Thoracic aorta (tissue), 2 donors: ENCODE results near the gene APAF1. TPM values are rescaled to one million over a fixed set of nuclear protein-coding genes. Genes with fewer than 3 reads are reported as not detected.

Source experiments
- ATAC-seq: fragments of 150-250 bp; one replicate; pipeline ENCODE4 v1.8.0; 2017; ENCODE audit warnings: low read depth; ENCODE audit not compliant: insufficient number of reproducible peaks, low FRiP score
- DNase-seq: peaks from one replicate; pipeline ENCODE4 v3.0.0-alpha.2; 2020; ENCODE audit warnings: low spot score
- H3K27ac ChIP-seq, 2 donors: fragments of 200-600 bp; sonication (generic); 1 replicate in 1 of 2; 2 replicates in 1 of 2; pipeline ENCODE4 v1.5.1; 2016; ENCODE audit warnings: mild to moderate bottlenecking in 2 of 2, moderate library complexity in 2 of 2
- H3K27me3 ChIP-seq: fragments of 200-600 bp; sonication (generic); replicated peaks from 2 replicates; pipeline ENCODE4 v1.6.0; 2016; ENCODE audit warnings: mild to moderate bottlenecking; ENCODE audit not compliant: insufficient read depth
- H3K36me3 ChIP-seq: fragments of 200-600 bp; sonication (generic); one replicate; pipeline ENCODE4 v1.5.1; 2016
- H3K4me1 ChIP-seq, 2 donors: fragments of 200-600 bp; sonication (generic); 1 replicate in 1 of 2; 2 replicates in 1 of 2; pipeline versions ENCODE4 v1.5.1 to v1.6.0; 2016; ENCODE audit warnings: low read depth in 2 of 2, mild to moderate bottlenecking in 1 of 2; ENCODE audit not compliant: control insufficient read depth in 1 of 2
- H3K4me3 ChIP-seq: fragments of 200-600 bp; sonication (generic); 2 replicates; pipeline ENCODE4 v1.5.1; 2016; ENCODE audit warnings: mild to moderate bottlenecking
- H3K9me3 ChIP-seq: fragments of 200-600 bp; sonication (generic); 2 replicates; pipeline ENCODE4 v1.5.1; 2016
- total RNA-seq, 2 donors: library from RNA; depleted of rRNA; stranded (reverse); fragments of >200 nt; gene quantifications; one replicate each; pipeline versions ENCODE4 v1.1.0 to v1.2.3, GENCODE V29; 2016
- TF ChIP-seq, protein P1 (sequence below): fragments of 200-600 bp; sonication (generic); IDR thresholded peaks from one replicate; pipeline ENCODE4 v1.5.1; 2019; ENCODE audit warnings: antibody characterized with exemption

APAF1 gene
- total RNA-seq, 2 donors from 2014 or later, result 16.0 to 19.8 TPM

DNA sequence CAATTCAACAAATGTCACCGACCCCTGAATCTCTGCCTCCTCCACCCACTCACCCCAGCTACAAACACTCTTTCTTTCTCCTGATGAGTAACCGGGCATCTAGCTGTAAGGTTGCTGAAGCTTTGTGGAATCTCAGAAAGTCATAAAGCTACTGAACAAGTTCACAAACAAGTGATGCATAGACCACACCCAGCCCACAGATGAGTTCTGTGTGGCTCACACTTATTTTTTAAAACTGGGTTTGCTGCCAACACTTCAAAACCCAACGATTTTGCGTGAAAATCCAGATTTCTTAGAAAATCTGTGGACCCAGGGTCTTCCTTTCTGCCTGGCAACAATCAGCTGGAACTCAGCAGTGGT lies 96.1 kb downstream of the APAF1 start:
- Histone ChIP-seq H3K4me1 (peaks cover 0 to 4% of the 10 kb centered on the region in 2 donors), H3K27me3 (no peaks in the 10 kb centered on the region), H3K27ac (no peak overlapping the region), H3K4me3 (no peak overlapping the region), H3K9me3 (no peaks in the 10 kb centered on the region), H3K36me3 (no peaks in the 10 kb centered on the region)
- ATAC-seq (no peak), DNase-seq (no peak)
- TF ChIP-seq, protein P1, sequence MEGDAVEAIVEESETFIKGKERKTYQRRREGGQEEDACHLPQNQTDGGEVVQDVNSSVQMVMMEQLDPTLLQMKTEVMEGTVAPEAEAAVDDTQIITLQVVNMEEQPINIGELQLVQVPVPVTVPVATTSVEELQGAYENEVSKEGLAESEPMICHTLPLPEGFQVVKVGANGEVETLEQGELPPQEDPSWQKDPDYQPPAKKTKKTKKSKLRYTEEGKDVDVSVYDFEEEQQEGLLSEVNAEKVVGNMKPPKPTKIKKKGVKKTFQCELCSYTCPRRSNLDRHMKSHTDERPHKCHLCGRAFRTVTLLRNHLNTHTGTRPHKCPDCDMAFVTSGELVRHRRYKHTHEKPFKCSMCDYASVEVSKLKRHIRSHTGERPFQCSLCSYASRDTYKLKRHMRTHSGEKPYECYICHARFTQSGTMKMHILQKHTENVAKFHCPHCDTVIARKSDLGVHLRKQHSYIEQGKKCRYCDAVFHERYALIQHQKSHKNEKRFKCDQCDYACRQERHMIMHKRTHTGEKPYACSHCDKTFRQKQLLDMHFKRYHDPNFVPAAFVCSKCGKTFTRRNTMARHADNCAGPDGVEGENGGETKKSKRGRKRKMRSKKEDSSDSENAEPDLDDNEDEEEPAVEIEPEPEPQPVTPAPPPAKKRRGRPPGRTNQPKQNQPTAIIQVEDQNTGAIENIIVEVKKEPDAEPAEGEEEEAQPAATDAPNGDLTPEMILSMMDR, result no peak

DNA sequence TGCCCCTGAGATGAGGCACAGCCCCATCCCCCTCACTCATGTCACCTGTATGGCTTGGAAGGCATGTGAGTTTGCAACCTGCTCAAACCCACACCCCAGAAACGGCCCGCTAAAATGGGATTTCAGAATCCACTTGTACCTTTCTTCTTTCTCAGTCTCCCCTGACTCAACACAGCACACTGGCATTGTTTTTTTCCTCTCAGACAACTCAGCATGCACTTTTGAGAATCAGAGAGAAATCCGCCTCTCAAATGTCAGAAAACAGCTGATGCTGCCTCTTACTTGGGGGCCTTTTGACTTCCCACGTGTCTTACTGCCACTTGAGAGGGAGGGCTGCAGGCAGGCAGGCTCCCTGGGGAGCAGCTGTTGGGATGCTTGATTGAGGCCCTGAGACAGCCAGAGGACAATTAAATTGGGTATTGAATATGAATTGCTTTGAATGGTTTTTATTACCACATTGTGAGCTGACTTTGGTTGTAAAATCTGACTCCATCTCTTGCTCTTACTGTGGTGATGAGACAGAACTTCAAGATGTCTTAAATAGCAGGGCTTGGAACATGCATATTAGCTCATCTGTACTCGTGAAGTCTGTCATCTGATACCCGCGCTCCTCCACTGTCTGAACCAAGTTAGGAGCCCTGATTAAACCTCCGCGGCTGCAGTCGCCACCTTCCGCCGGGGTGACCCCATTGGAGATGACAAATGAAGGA lies 96.6 kb downstream of the APAF1 start:
- Histone ChIP-seq H3K9me3 (no peaks in the 10 kb centered on the region), H3K27me3 (no peaks in the 10 kb centered on the region), H3K36me3 (no peaks in the 10 kb centered on the region), H3K4me3 (no peak overlapping the region), H3K27ac (no peak overlapping the region), H3K4me1 (peaks cover 0 to 6% of the 10 kb centered on the region in 2 donors)
- no peak for DNase-seq
- TF ChIP-seq, protein P1, result no peak
- no peak for ATAC-seq

DNA sequence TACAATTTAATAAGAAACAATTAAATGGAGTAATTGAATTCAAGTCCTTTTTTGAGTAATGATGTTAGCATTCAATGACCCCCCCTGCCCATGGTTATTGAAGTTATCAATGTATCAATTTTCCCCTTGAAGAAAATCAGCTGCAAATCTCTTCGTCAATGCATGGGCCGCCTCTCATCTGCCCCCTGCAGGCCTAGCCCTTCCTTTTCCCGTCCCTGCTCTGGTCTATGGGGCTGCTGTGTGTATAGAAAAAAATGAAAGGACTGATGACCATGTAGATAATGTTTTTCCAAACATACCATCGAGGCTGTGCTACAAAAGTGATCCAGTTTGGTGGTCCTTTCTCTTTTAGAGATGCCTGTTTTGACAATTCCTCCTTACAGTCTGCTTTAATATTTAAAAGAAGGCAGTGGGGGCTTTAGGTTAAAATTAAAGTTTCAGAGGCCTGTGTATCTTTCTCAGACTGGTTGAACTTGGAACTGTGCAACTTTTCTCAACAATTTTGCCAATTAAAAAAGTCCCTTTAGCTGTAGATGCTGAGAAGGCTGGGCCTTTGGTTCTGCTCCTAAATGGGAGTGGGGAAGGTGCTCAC lies 98.4 kb downstream of the APAF1 start:
- Histone ChIP-seq H3K4me3 (no peak overlapping the region), H3K9me3 (no peaks in the 10 kb centered on the region), H3K27me3 (no peaks in the 10 kb centered on the region), H3K27ac (no peak overlapping the region), H3K36me3 (no peaks in the 10 kb centered on the region), H3K4me1 (peaks cover 0 to 6% of the 10 kb centered on the region in 2 donors)
- ATAC-seq (no peak), DNase-seq (no peak)
- TF ChIP-seq, protein P1, result no peak

GRCh38 chr12:98744680-98745079 lies 99.6 kb downstream of the APAF1 start:
- DNase-seq (no peak), ATAC-seq (no peak)
- no peak overlapping the region for H3K4me3 ChIP-seq
- no peaks in the 10 kb centered on the region for H3K27me3 ChIP-seq
- H3K9me3 ChIP-seq, result no peaks in the 10 kb centered on the region
- no peaks in the 10 kb centered on the region for H3K36me3 ChIP-seq
- no peak overlapping the region for H3K27ac ChIP-seq
- H3K4me1 ChIP-seq, result peaks cover 0 to 6% of the 10 kb centered on the region in 2 donors
- TF ChIP-seq, protein P1, result no peak

- Histone ChIP-seq H3K9me3 (no peaks in the 10 kb centered on the region), H3K4me3 (peak overlapping the region; percentile 66), H3K4me1 (peaks cover 0 to 6% of the 10 kb centered on the region in 2 donors), H3K36me3 (no peaks in the 10 kb centered on the region), H3K27ac (no peak overlapping the region), H3K27me3 (no peaks in the 10 kb centered on the region)
- TF ChIP-seq, protein P1, result no peak
- ATAC-seq (no peak), DNase-seq (no peak)
Measured at GRCh38 chr12:98745578-98746391, 100.7 kb downstream of the APAF1 start.
